ENCODE data around the gene EPHB6.

EPHB6 gene

GRCh38 chr7:142854372-142855113 is at the start of gene EPHB6:
EPHB6 (plus strand) TSS chr7:142855076; CDS start chr7:142863228, 8,152 bp downstream.
- no peak for TF ChIP-seq CTCF (IDR thresholded peaks at IDR 0.05; ENCODE audit: control insufficient read depth, extremely low read depth, insufficient read depth)
- peak within 1 kb of the TSS; percentile 66 for H3K4me3 ChIP-seq (ENCODE audit: low read depth, low read length)
- no peak for DNase-seq (ENCODE audit: low read depth)

- TF ChIP-seq CTCF (IDR thresholded peaks at IDR 0.05; ENCODE audit: control insufficient read depth, extremely low read depth, insufficient read depth), result no peak
- H3K4me3 ChIP-seq (ENCODE audit: low read depth, low read length), result no peak overlapping the region
- no peak for DNase-seq (ENCODE audit: low read depth)
These were observed 49.4 kb upstream of the EPHB6 start for GRCh38 chr7:142805350-142806021.

- H3K4me3 ChIP-seq (ENCODE audit: low read depth, low read length), result no peak overlapping the region
- TF ChIP-seq CTCF (IDR thresholded peaks at IDR 0.05; ENCODE audit: control insufficient read depth, extremely low read depth, insufficient read depth), result no peak
- DNase-seq (ENCODE audit: low read depth), result no peak
These were observed 48.9 kb upstream of the EPHB6 start for GRCh38 chr7:142806022-142806356.

- H3K4me3 ChIP-seq (ENCODE audit: low read depth, low read length), result no peak overlapping the region
- no peak for TF ChIP-seq CTCF (IDR thresholded peaks at IDR 0.05; ENCODE audit: control insufficient read depth, extremely low read depth, insufficient read depth)
- no peak for DNase-seq (ENCODE audit: low read depth)
These were observed 47.9 kb upstream of the EPHB6 start for GRCh38 chr7:142806957-142807356.

GRCh38 chr7:142807855-142808460 is 46.9 kb upstream of the EPHB6 start:
- no peak for DNase-seq (ENCODE audit: low read depth)
- no peak overlapping the region for H3K4me3 ChIP-seq (ENCODE audit: low read depth, low read length)
- TF ChIP-seq CTCF (IDR thresholded peaks at IDR 0.05; ENCODE audit: control insufficient read depth, extremely low read depth, insufficient read depth), result no peak

- no peak for DNase-seq (ENCODE audit: low read depth)
- TF ChIP-seq CTCF (IDR thresholded peaks at IDR 0.05; ENCODE audit: control insufficient read depth, extremely low read depth, insufficient read depth), result no peak
- no peak overlapping the region for H3K4me3 ChIP-seq (ENCODE audit: low read depth, low read length)
These were observed 46.4 kb upstream of the EPHB6 start for GRCh38 chr7:142808461-142808801.

All from LNCaP clone FGC (cell line).